IMR-90 (cell line): Measurements from ENCODE around the gene GNAT1. TPM values are rescaled to one million over a fixed set of nuclear protein-coding genes. Genes with fewer than 3 reads are reported as not detected.

Experiments
- ATAC-seq: fragments of 200-7000 bp; cut with Tn5 transposase; 2 replicates; pipeline ENCODE4 v1.9.1; 2020; ENCODE audit warnings: low read depth, mild to moderate bottlenecking, moderate library complexity
- Bru-seq: library from RNA; stranded (reverse); fragments of 400-500 nt; gene quantifications from one replicate; lab custom pipeline; 2021; lab: Mats Ljungman, UMichigan
- BruChase-seq, 2 experiments: library from RNA; stranded (reverse); fragments of 400-500 nt; gene quantifications; one replicate each; lab custom pipeline; 2021; lab: Mats Ljungman, UMichigan
- BruUV-seq: library from RNA; stranded (reverse); fragments of 400-500 nt; replicated peaks from 2 replicates; lab custom pipeline; 2021; lab: Mats Ljungman, UMichigan
- CTCF ChIA-PET: fragments of 300-600 bp; formaldehyde crosslinking; extraction: SDS; loops from one replicate; lab custom pipeline; 2021; ENCODE audit warnings: antibody characterized with exemption; lab: Yijun Ruan, JAX
- POLR2A ChIA-PET: fragments of 300-600 bp; sonication (Branson Sonifier 250); formaldehyde crosslinking; loops from one replicate; lab custom pipeline; 2022; ENCODE audit warnings: antibody characterized with exemption; ENCODE audit not compliant: unreplicated experiment; lab: Charles Lee
- DNase-seq: peaks from one replicate; pipeline ENCODE4 v3.0.0; 2013
- H2AFZ ChIP-seq: replicated peaks from 2 replicates; pipeline ENCODE3; 2013; ENCODE audit warnings: low read length, mild to moderate bottlenecking; ENCODE audit not compliant: poor library complexity
- H2AK5ac ChIP-seq: 2 replicates; pipeline ENCODE4 v1.6.1; 2013; ENCODE audit warnings: low read depth, low read length, inconsistent platforms
- H2AK9ac ChIP-seq: replicated peaks from 2 replicates; pipeline ENCODE3; 2013; ENCODE audit warnings: mild to moderate bottlenecking, low read depth, low read length, moderate library complexity; ENCODE audit not compliant: poor library complexity
- H2BK120ac ChIP-seq: 2 replicates; pipeline ENCODE4 v1.6.1; 2013; ENCODE audit warnings: low read depth, low read length, inconsistent platforms
- H2BK15ac ChIP-seq: 3 replicates; pipeline ENCODE4 v1.6.1; 2013; ENCODE audit warnings: low read depth, low read length, inconsistent platforms
- H2BK20ac ChIP-seq: 2 replicates; pipeline ENCODE4 v1.6.1; 2013; ENCODE audit warnings: low read depth, mild to moderate bottlenecking, inconsistent platforms, low read length, moderate library complexity
- H2BK5ac ChIP-seq: 2 replicates; pipeline ENCODE4 v1.6.1; 2013; ENCODE audit warnings: mild to moderate bottlenecking, low read depth, low read length, inconsistent platforms; ENCODE audit not compliant: poor library complexity, severe bottlenecking
- H3K14ac ChIP-seq: replicated peaks from 2 replicates; pipeline ENCODE4 v1.6.1; 2013; ENCODE audit warnings: low read depth, low read length, inconsistent platforms
- H3K18ac ChIP-seq: 2 replicates; pipeline ENCODE4 v1.6.1; 2013; ENCODE audit warnings: low read depth, low read length, control low read depth
- H3K23ac ChIP-seq: 2 replicates; pipeline ENCODE4 v1.6.1; 2013; ENCODE audit warnings: low read depth, low read length, inconsistent platforms
- H3K27ac ChIP-seq: 2 replicates; pipeline ENCODE4 v1.5.1; 2013; ENCODE audit warnings: mild to moderate bottlenecking, control low read depth, low read length; ENCODE audit not compliant: insufficient read depth
- H3K27me3 ChIP-seq: 2 replicates; pipeline ENCODE4 v1.6.1; 2013; ENCODE audit warnings: low read length; ENCODE audit not compliant: control insufficient read depth, insufficient read depth
- H3K36me3 ChIP-seq: 2 replicates; pipeline ENCODE4 v1.6.1; 2013; ENCODE audit warnings: low read length, mixed read lengths; ENCODE audit not compliant: control insufficient read depth, insufficient read depth
- H3K4ac ChIP-seq: 2 replicates; pipeline ENCODE4 v1.6.1; 2013; ENCODE audit warnings: low read depth, low read length, inconsistent platforms
- H3K4me1 ChIP-seq: 2 replicates; pipeline ENCODE4 v1.6.1; 2013; ENCODE audit warnings: low read length, mixed read lengths; ENCODE audit not compliant: control insufficient read depth, insufficient read depth
- H3K4me2 ChIP-seq: 2 replicates; pipeline ENCODE4 v1.6.1; 2013; ENCODE audit warnings: low read depth, mild to moderate bottlenecking, control low read depth, low read length, moderate library complexity
- H3K4me3 ChIP-seq: 2 replicates; pipeline ENCODE4 v1.5.1; 2013; ENCODE audit warnings: low read depth, mild to moderate bottlenecking, control low read depth, low read length, moderate library complexity; ENCODE audit not compliant: insufficient read depth
- H3K56ac ChIP-seq: 2 replicates; pipeline ENCODE4 v1.6.1; 2013; ENCODE audit warnings: low read length, inconsistent platforms; ENCODE audit not compliant: insufficient read depth; ENCODE audit errors: extremely low read depth
- H3K79me1 ChIP-seq, 2 experiments: 2 replicates each; pipeline ENCODE4 v1.6.1; 2013; ENCODE audit warnings: low read length in 2 of 2, inconsistent platforms in 1 of 2, low read depth in 1 of 2
- H3K9ac ChIP-seq: 2 replicates; pipeline ENCODE4 v1.6.1; 2013; ENCODE audit warnings: low read depth, low read length, control low read depth
- H3K9me1 ChIP-seq: 2 replicates; pipeline ENCODE4 v1.6.1; 2013; ENCODE audit warnings: low read length, inconsistent platforms; ENCODE audit not compliant: insufficient read depth
- H3K9me3 ChIP-seq: 2 replicates; pipeline ENCODE4 v1.6.1; 2013; ENCODE audit warnings: low read length; ENCODE audit not compliant: control insufficient read depth, insufficient read depth
- H4K20me1 ChIP-seq: 2 replicates; pipeline ENCODE4 v1.6.1; 2013; ENCODE audit warnings: low read length, inconsistent platforms; ENCODE audit not compliant: insufficient read depth
- H4K5ac ChIP-seq: 2 replicates; pipeline ENCODE4 v1.6.1; 2013; ENCODE audit warnings: mild to moderate bottlenecking, low read depth, low read length, control low read depth
- H4K8ac ChIP-seq, 2 experiments: 2 replicates each; pipeline ENCODE4 v1.6.1; 2013; ENCODE audit warnings: low read depth in 2 of 2, low read length in 2 of 2, control low read depth in 1 of 2, inconsistent platforms in 1 of 2
- H4K91ac ChIP-seq: 2 replicates; pipeline ENCODE4 v1.6.1; 2013; ENCODE audit warnings: low read depth, low read length, inconsistent platforms; ENCODE audit not compliant: insufficient read depth
- BHLHE40 ChIP-seq: fragments of 150-350 bp; IDR thresholded peaks from 2 replicates; pipeline ENCODE4 v1.6.1; 2016; ENCODE audit warnings: mild to moderate bottlenecking, low read depth, low read length
- CEBPB ChIP-seq: IDR thresholded peaks from 2 replicates; pipeline ENCODE4 v1.6.1; 2012; ENCODE audit warnings: low read depth, low read length, improper control_type of control experiment
- CHD1 ChIP-seq: IDR thresholded peaks from 2 replicates; pipeline ENCODE4 v1.6.1; 2012; ENCODE audit warnings: low read depth, low read length, improper control_type of control experiment
- ELK1 ChIP-seq: fragments of 150-350 bp; IDR thresholded peaks from 2 replicates; pipeline ENCODE4 v1.6.1; 2016; ENCODE audit warnings: low read depth, mild to moderate bottlenecking, low read length, moderate library complexity, borderline replicate concordance
- FOS ChIP-seq: fragments of 150-350 bp; IDR thresholded peaks from 2 replicates; pipeline ENCODE4 v1.6.1; 2016; ENCODE audit warnings: low read depth, low read length
- MXI1 ChIP-seq: IDR thresholded peaks from 2 replicates; pipeline ENCODE4 v1.6.1; 2012; ENCODE audit warnings: low read depth, mild to moderate bottlenecking, low read length, moderate library complexity, borderline replicate concordance
- POLR2A ChIP-seq: IDR thresholded peaks from 2 replicates; pipeline ENCODE4 v1.6.1; 2012; ENCODE audit warnings: mild to moderate bottlenecking, low read depth, low read length
- RFX5 ChIP-seq: IDR thresholded peaks from 2 replicates; pipeline ENCODE4 v1.8.0; 2012; ENCODE audit warnings: low read depth, mild to moderate bottlenecking, low read length, moderate library complexity
- USF2 ChIP-seq: fragments of 150-350 bp; IDR thresholded peaks from 2 replicates; pipeline ENCODE4 v1.6.1; 2017; ENCODE audit warnings: mild to moderate bottlenecking, antibody characterized with exemption, low read length, low read depth
- WGBS, 2 experiments: methylation state at CpG; one replicate each; pipeline versions ENCODE4 v1.1.5 to v1.1.7; 2013; ENCODE audit warnings: missing lambda C conversion rate in 2 of 2; ENCODE audit not compliant: insufficient read length in 1 of 2; ENCODE audit errors: extremely low coverage in 2 of 2; 5-methylcytosine and 5-hydroxymethylcytosine counted together
- dilution Hi-C: fragments of 300-500 bp; cut with HindIII; formaldehyde crosslinking; loops from one replicate; pipeline ENCODE4 v1.14.3; 2018; ENCODE audit warnings: low sequenced_read_pairs; ENCODE audit not compliant: unreplicated experiment
- in situ Hi-C: fragments of 300-500 bp; cut with MboI; formaldehyde crosslinking; loops from 3 replicates; pipeline ENCODE4 v1.14.3; 2019; ENCODE audit warnings: low sequenced_read_pairs, inconsistent platforms, mixed read lengths
- intact Hi-C: fragments of 100-400 bp; cut with micrococcal nuclease; formaldehyde crosslinking; loops from 2 replicates; pipeline ENCODE4 v1.10.0; 2022
- long read RNA-seq: library from polyadenylated mRNA; unstranded; transcript quantifications from one replicate; pipeline ENCODE4 v2.0.0, GENCODE V29; 2021; ENCODE audit not compliant: unreplicated experiment
- polyA plus RNA-seq, 3 experiments: library from polyadenylated mRNA; depleted of rRNA; stranded (reverse); fragments of >200 nt; gene quantifications; 2 replicates each; pipeline ENCODE4 v1.2.3, GENCODE V29; 2012; ENCODE audit warnings: low replicate concordance in 1 of 3
- total RNA-seq: library from RNA; depleted of rRNA; stranded (reverse); fragments of >200 nt; gene quantifications from 2 replicates; pipeline ENCODE4 v1.2.3, GENCODE V29; 2012; rRNA removed

The GNAT1 gene
- total RNA-seq (not detected in 2 replicates), polyA plus RNA-seq (2012; rRNA removed) (0.04 TPM in 1 of 2 replicates, not detected in the other), Bru-seq, nascent RNA (not detected), BruChase-seq, experiment 1, labeled RNA remaining after a 6-hour chase (not detected), BruChase-seq, experiment 2, labeled RNA remaining after a 2-hour chase (not detected)
- polyA plus RNA-seq (2012; cell fraction: cytosol; rRNA removed), result not detected in 2 replicates
- polyA plus RNA-seq (2012; cell fraction: nucleus; rRNA removed; ENCODE audit: low replicate concordance), result 0.08 and 0.13 TPM in 2 replicates
- long read RNA-seq, result 0 reads

- Histone ChIP-seq H3K56ac (no peak within 1 kb of the TSS), H2AK5ac (no peak within 1 kb of the TSS), H2BK120ac (no peak within 1 kb of the TSS), H2BK15ac (no peak within 1 kb of the TSS), H2BK5ac (no peak within 1 kb of the TSS), H3K4me3 (no peak within 1 kb of the TSS), H3K27me3 (peaks cover 20% of the 10 kb centered on the region), H3K14ac (no peak within 1 kb of the TSS), H4K91ac (no peak within 1 kb of the TSS), H3K4me1 (no peaks in the 10 kb centered on the region), H2AK9ac (peak within 1 kb of the TSS; percentile 61), H4K20me1 (peaks cover 4% of the 10 kb centered on the region; the same call in 1 of the 2 replicates), H3K4me2 (no peak within 1 kb of the TSS), H3K23ac (no peak within 1 kb of the TSS), H4K5ac (no peak within 1 kb of the TSS), H3K9me3 (no peaks in the 10 kb centered on the region), H4K8ac (no peak within 1 kb of the TSS), H3K4ac (no peak within 1 kb of the TSS), H3K36me3 (peaks cover 13% of the 10 kb centered on the region; the same call in 1 of the 2 replicates), H2AFZ (no peak within 1 kb of the TSS), H3K27ac (no peak within 1 kb of the TSS), H3K18ac (no peak within 1 kb of the TSS), H3K9me1 (no peaks in the 10 kb centered on the region), H3K9ac (no peak within 1 kb of the TSS), H3K79me1 (no peaks in the 10 kb centered on the region), H2BK20ac (no peak within 1 kb of the TSS)
- ChIA-PET CTCF (no interaction called here), POLR2A (interaction anchor here (0.6 kb wide), 1 partner anchor 34 kb away, joined by 3 read pairs; no protein-coding TSS in a partner anchor)
- dilution Hi-C loops, result no loop called here
- ATAC-seq (no peak), DNase-seq (no peak)
- TF ChIP-seq BHLHE40 (no peak), ELK1 (no peak), CHD1 (no peak), POLR2A (no peak), MXI1 (no peak), USF2 (no peak), CEBPB (no peak), RFX5 (no peak), FOS (no peak)
- intact Hi-C loops, result no loop called here
- in situ Hi-C loops, result loop anchor here (5.0 kb wide), 2 partner anchors 36 to 81 kb away; no protein-coding TSS in a partner anchor
- no TSS peak for BruUV-seq
- no CpG with 5 or more reads among the region's 8 CpGs for WGBS, 2 experiments
Measured at GRCh38 chr3:50190936-50191660, at the start of gene GNAT1. Gene GNAT1 (plus strand): TSS chr3:50191610. CDS start chr3:50191726, 116 bp downstream.
